SIG-M5 treated with dmso at 0.1 percent for 504 hours (cell line): ENCODE data around the gene DDX31.

Experiments
- DNase-seq: peaks from one replicate; lab custom pipeline; 2025; ENCODE audit not compliant: unreplicated experiment; lab: John Stamatoyannopoulos, UW

Gene DDX31

DNA sequence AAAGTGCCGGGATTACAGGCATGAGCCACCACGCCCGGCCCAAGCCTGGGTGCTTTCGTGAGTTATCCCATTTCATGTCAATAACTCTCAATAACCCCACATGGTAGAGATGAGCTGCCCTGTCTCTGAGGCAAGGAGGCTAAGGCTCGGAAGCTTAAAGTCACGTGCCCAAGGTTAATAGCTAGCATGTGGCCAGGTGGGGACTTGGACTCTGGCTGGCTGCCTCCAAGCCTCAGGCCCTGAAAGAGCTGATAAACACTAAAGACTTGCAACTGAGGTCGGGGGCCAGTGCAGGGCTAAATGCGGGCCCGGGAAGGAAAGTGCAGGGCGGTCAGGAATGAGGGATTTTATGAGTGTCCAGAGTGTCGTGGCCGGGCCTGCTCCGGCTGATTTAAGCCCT lies 118.2 kb downstream of the DDX31 start:
- DNase-seq: no peak

DNA sequence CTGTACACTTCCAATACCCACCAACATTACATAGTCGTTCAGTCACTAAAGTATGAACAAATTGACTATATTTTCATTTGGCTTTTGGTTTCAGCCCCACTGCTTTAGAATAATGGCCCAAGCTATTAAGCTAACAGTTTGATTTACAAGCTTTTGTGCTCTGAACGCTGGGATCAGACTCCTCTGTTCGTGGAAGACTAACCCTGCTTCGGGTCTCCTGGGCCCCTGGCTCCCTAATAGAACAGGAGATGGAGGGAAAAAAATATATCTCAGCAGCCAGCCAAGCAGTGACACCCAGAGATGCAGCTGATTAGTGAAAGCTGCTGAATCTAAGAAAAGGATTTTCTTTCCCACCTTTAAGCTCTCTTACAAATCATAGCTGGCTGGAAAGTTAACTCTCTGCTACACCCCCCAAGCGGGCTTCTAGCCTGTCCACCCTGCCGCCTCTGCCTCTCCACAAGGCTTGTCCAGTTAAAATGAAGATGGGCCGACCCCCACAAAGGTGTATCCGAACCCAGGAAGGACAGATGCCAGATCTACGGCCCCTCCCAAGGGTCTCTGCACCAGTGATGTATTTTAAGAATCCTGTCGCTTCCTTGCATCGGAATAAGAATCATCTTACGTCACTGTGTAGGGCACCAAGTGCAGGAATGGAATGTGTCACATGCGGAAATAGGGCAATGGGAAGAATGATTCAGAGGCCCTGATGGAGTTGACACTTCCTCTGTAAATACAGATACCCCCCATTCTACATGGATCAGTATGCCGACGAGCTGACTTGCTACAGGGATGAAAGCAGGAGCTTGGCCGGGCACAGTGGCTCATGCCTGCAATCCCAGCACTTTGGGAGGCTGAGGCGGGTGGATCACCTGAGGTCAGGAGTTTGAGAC lies 120.8 kb downstream of the DDX31 start:
- DNase-seq: no peak

DNA sequence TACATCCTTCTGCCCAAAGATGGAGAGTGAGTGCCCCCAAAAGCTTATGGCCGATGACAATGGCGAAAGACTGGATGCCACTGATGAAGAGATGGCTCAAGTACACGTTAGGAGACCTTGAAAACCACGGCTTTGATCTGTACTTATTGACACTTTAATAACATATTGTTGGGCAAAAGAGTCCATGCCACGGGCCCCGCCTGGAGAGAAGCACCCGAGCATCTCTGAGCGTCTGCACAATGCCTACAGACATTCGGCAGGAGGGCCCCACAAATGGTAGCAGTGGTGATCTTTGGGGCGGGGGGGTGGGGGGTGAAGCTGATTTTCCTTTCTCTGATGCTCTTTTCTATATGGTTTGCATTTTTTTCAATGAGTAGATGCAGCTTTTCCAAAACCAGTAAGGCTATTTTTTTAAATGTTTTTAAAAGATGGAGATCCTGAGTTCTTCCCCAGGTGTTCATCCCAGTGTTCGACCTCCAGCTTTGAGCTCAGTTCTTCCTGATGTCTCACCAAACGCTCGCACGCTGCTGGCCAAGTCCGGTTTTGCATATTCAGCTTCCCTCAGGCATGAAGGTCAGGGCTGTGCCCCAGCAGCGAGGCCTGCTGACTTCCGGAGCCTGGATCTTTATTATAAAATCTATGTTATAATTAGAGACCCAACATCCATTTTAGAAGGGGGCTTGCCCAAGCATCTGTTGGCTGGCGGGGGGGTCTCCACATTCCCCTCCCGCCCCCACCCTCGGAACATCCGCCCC lies 121.6 kb downstream of the DDX31 start:
- no peak for DNase-seq

DNA sequence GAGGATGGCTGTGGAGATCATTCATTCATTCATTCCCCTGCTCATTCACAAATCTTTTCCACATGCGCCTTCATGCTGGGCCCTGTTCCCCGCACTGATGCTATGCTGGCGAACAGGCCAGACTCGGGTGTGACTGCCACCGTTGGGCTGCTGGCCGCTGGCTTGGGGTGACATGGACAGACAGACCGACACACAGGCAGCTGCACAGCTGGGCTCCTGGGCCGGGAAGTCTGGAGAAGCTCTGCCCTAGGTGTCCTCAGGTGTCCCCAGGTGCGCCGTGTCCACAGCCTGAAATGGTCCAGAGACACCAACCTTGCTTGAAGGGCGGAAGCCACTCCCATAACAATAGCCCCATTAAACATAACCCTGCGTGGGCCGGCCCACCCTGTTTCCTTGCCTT lies 122.3 kb downstream of the DDX31 start:
- DNase-seq: no peak

DNA sequence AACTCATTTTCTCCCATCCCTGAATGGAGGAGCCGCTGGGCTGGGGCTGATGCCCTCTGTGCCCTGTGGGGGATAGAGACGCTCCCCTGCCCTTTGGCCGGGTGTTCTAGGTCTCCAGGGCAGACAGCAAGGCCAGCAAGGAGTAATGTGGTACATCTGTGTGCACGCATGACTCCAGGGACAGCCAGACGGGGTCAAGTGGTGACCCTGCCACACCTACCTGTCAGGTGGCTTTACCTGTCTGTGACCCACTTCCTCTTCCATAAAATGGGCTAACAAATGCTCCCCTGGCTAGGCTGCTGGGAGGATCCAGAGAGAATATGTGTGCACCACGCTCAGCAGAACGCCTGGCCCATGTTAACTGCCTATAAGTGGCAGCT lies 122.7 kb downstream of the DDX31 start:
- DNase-seq: no peak

DNA sequence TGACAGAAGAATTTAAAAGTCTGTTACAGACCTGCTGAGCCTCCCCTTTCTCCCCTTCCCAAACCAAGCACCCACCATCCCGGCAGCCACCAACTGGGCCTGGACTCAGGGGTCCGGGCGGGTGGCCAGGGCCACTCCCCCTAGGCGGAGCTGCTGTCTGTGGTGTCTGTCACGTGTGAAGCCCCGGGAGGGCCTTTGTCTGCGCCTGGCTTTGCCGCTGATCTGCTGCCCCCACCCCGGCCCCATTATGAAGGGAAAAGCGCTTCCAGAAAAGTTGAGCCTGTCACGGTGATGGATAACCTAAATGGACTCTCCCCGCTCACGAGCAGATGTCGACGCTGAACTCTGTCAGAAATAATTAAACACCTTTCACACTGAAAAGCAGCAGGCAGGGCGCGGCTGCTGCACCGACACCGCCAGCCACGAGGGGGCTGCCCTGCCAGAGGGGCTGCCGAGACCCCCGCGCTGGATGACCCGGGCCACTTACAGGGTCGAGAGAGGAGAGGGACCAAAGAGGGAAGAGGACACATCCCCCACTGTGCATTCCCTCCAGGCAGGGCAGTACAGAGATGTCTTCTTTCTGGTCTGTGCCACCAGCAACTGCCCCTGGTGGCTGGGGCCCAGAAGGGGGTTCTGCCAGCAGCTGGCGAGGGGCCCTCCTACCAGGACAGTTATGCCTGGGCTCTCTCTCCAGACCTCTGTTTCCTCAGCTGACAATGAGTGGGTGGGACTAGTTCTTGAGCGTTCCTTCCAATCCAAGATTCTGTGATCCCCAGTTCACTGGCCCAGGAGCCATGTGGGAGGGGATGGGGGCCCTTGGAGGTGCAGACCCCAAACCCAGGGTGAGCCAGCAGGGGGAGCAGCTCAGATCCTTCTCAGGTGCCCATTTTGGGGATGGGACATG lies 123.4 kb downstream of the DDX31 start:
- no peak for DNase-seq

DNA sequence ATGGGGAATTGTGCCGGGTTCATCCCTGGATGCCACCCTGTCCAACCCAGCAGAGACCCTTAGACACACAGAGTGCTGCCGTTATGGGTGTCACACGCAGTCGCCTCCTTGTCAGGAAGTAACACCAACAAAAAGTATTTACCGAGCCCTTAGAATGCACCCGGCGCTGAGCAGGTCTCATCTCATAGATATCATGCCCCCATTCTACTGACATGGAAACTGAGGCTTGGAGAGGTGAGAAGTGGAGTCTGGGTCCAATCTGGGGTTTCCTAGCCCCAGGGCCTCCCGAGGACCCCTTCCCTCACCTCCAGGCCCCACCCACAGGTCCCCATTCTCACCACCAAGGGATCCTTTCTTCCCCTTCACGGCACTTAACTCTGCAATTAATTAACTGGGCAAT lies 124.2 kb downstream of the DDX31 start:
- DNase-seq: no peak

DNA sequence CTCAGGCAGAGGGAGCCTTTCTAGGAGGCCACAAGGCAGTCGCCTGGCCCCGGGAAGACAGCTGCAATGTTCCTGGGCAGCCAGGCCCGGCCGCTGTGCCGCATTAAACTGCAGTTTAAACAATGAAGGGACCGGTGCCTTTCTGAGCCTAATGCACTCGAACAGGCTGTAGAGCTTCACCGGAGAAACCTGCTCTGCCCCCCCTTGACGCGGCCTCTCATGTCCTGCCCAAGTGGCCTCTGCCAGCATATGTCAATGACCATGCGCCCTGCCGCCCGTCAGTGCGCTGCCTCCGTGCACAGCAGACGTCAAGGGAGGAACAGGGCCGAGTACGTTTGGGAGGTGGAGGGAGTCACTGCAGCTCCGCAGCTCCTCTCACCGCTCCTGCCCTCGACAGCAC lies 125.8 kb downstream of the DDX31 start:
- DNase-seq: no peak

DNA sequence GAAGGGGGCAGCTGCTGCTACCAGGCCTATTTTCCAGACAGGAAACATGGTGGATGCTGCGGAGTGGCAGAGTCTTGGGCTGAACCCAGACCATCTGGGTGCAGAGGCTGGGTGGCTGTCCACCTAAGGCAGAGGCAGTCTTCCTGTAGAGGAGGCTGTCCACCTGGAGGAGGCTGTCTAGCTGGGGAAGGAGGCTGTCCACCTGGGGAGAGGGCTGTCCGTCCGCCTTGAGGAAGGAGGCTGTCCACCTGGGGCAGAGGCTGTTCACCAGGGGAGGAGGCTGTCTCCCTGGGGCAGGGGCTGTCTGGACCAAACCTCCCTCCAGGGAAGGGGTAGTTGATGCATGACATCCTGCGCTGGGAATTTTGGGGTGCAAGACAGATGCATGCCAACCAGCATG lies 126.5 kb downstream of the DDX31 start:
- DNase-seq: no peak
